Coronary artery (tissue), 2 donors: ENCODE measurements around the gene SLC25A48.

Experiments used
- DNase-seq: peaks from one replicate; pipeline ENCODE4 v3.0.0-alpha.2; 2017; ENCODE audit warnings: low spot score
- H3K27ac ChIP-seq, 2 donors: fragments of 200-600 bp; sonication (generic); one replicate each; pipeline ENCODE4 v1.5.1; 2016 to 2019
- H3K4me3 ChIP-seq: fragments of 200-600 bp; sonication (generic); 2 replicates; pipeline ENCODE4 v1.5.1; 2016; ENCODE audit warnings: mild to moderate bottlenecking, moderate library complexity
- CTCF ChIP-seq: fragments of 200-600 bp; sonication (generic); IDR thresholded peaks from one replicate; pipeline ENCODE4 v1.5.1; 2019; ENCODE audit warnings: antibody characterized with exemption

Gene SLC25A48

DNA sequence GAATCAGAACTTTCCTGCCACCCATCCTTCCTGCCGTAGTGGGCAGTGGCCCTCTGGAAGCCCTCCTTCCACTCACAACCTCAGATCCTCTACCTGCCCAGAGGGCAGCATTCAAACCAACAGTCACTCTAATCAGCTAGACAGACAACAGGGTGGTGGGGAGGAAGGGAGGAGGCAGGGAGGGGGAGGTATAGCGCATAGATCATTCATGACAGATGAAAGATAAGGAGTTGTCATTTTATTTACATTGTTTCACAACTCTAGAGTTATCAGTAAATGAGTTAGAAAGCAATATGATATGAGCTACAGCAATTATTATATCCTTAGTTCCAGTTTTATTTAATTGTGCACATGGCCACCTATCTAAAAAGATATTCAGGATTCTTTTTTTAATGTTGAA lies 60.3 kb downstream of the SLC25A48 start:
- no peak overlapping the region for H3K27ac ChIP-seq
- TF ChIP-seq CTCF = no peak

GRCh38 chr5:135895474-135896006 lies 61.1 kb downstream of the SLC25A48 start, which contains the start of gene IL9:
Gene IL9 (minus strand): TSS chr5:135895841. CDS start chr5:135895816, 25 bp downstream.
- TF ChIP-seq CTCF = no peak
- H3K27ac ChIP-seq = no peak within 1 kb of the TSS
- no peak within 1 kb of the TSS for H3K4me3 ChIP-seq
- DNase-seq = no peak

More for the DNA sequence above, 60.3 kb downstream of the SLC25A48 start:
- no peak overlapping the region for H3K4me3 ChIP-seq
- DNase-seq = no peak

GRCh38 chr5:135898651-135899050 lies 64.2 kb downstream of the SLC25A48 start:
- no peak overlapping the region for H3K4me3 ChIP-seq
- TF ChIP-seq CTCF = no peak
- DNase-seq = no peak
- no peak overlapping the region for H3K27ac ChIP-seq

GRCh38 chr5:135900276-135900675 lies 65.8 kb downstream of the SLC25A48 start:
- TF ChIP-seq CTCF = no peak
- no peak for DNase-seq
- H3K27ac ChIP-seq = no peak overlapping the region
- no peak overlapping the region for H3K4me3 ChIP-seq

DNA sequence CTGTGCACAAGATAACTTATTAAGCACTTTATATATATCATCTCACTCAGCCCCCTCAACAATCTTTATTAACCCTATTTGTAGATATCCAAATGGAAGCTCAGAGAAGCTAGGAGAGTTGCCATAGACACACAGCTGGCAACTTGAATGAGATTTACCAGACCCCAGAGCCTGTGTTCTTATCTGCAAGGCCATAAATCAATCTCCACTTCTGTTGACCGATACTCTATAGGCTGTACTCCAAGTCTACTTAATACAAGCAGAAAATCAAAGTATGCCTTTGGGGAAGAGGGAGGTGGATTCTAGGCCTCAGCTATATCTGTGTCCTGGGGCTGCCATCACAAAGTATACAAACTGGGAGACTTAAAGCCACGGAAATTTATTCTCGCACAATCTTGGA lies 67.2 kb downstream of the SLC25A48 start:
- Histone ChIP-seq H3K27ac (no peak overlapping the region), H3K4me3 (no peak overlapping the region)
- no peak for TF ChIP-seq CTCF
- DNase-seq = no peak

DNA sequence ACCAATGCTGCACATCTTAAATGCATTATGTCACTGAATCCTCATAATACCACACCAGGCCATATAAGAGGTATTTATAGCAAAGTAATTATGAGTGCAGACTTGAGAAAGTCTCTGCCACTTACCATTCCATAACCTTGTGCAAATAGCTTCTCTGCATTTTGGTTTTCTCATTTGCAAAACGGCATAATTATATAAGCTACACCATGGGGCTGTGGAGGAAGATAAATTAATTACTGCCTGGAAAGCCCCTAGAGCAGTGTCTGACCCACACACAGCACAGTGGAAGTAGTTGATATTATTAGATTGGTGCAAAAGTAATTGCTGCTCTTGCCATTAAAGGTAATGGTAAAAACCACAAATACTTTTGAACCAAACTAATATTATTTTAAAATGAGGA lies 70.7 kb downstream of the SLC25A48 start:
- TF ChIP-seq CTCF = no peak
- DNase-seq = no peak
- Histone ChIP-seq H3K27ac (no peak overlapping the region), H3K4me3 (no peak overlapping the region)
